A673 (cell line): ENCODE results near the gene HOXA3.

Source experiments
- EZH2 ChIP-seq: fragments of 200-600 bp; sonication (generic); IDR thresholded peaks from 2 replicates; pipeline ENCODE4 v1.6.1; 2017; ENCODE audit warnings: borderline replicate concordance, low read depth, mild to moderate bottlenecking, mixed read lengths, antibody characterized with exemption, low read length; ENCODE audit not compliant: poor library complexity, severe bottlenecking
- TF ChIP-seq, protein P1 (sequence below): fragments of 300-800, 200-600 bp; sonication (generic); conservative IDR thresholded peaks from 2 replicates; pipeline ENCODE4 v1.5.1; 2017; ENCODE audit warnings: low read depth, mild to moderate bottlenecking, antibody characterized with exemption, low read length, moderate library complexity, mixed read lengths

DNA sequence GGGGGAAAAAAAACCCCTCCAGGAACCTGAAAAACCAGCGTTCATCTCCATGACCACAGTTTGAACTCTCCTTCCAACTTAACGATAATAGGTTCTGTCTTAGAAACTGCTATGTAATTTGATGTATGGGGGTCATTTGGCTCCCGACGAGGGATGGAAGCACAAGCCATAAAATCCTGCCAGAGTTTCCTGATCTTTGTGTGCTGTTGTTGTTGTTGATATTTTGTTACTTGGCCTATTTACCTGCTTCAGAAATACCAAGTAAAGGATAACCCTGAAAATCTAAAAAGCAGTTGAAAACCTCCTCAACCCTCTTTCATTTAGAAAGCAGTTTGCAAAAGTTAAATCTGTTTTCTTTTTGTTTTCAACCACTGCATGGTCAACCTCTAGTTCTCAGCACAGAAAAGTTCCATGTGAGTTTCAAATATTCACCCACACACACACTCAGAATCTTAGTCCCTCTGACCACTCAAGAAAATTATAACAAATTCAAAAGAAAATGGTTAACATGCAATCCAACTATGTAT, 40.6 kb downstream of the HOXA3 start:
- TF ChIP-seq, protein P1, sequence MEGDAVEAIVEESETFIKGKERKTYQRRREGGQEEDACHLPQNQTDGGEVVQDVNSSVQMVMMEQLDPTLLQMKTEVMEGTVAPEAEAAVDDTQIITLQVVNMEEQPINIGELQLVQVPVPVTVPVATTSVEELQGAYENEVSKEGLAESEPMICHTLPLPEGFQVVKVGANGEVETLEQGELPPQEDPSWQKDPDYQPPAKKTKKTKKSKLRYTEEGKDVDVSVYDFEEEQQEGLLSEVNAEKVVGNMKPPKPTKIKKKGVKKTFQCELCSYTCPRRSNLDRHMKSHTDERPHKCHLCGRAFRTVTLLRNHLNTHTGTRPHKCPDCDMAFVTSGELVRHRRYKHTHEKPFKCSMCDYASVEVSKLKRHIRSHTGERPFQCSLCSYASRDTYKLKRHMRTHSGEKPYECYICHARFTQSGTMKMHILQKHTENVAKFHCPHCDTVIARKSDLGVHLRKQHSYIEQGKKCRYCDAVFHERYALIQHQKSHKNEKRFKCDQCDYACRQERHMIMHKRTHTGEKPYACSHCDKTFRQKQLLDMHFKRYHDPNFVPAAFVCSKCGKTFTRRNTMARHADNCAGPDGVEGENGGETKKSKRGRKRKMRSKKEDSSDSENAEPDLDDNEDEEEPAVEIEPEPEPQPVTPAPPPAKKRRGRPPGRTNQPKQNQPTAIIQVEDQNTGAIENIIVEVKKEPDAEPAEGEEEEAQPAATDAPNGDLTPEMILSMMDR = no peak
- TF ChIP-seq EZH2 = no peak
